Ovary (tissue), 3 donors: Measurements from ENCODE around the gene CARD8.
"Not testable (repeated sequence)": the region's sequence is repeated elsewhere in the genome, so short reads cannot be mapped to it uniquely, and the experiment has no call there.

Experiments used
- EP300 ChIP-seq: sonication (generic); formaldehyde crosslinking; IDR thresholded peaks from one replicate; pipeline ENCODE4 v1.6.1; 2017; ENCODE audit warnings: antibody characterized with exemption
- TF ChIP-seq, protein P1 (sequence below), 3 donors: fragments of 450-650 bp in 2 of 3; fragments of 200-600 bp in 1 of 3; IDR thresholded peaks; one replicate each; pipeline versions ENCODE4 v1.5.1 to v1.8.0; 2016 to 2022; ENCODE audit warnings: antibody characterized with exemption in 3 of 3, mild to moderate bottlenecking in 1 of 3
- donor health status: DM: no; HTN: no; CAD: no.

DNA sequence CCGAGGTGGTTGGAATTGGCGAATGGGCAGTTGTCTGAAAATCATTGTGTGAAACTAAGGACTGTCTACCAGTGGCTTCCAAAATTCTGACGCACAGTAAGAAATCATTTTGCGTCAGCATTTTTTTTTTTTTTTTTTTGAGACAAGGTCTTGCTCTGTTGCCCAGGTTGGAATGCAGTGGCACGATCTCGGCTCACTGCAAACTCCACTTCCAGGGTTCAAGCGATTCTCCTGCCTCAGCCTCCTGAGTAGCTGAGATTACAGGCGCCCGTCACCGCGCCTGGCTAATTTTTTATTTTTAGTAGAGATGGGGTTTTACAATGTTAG lies 35.7 kb upstream of the CARD8 start:
- TF ChIP-seq, protein P1, sequence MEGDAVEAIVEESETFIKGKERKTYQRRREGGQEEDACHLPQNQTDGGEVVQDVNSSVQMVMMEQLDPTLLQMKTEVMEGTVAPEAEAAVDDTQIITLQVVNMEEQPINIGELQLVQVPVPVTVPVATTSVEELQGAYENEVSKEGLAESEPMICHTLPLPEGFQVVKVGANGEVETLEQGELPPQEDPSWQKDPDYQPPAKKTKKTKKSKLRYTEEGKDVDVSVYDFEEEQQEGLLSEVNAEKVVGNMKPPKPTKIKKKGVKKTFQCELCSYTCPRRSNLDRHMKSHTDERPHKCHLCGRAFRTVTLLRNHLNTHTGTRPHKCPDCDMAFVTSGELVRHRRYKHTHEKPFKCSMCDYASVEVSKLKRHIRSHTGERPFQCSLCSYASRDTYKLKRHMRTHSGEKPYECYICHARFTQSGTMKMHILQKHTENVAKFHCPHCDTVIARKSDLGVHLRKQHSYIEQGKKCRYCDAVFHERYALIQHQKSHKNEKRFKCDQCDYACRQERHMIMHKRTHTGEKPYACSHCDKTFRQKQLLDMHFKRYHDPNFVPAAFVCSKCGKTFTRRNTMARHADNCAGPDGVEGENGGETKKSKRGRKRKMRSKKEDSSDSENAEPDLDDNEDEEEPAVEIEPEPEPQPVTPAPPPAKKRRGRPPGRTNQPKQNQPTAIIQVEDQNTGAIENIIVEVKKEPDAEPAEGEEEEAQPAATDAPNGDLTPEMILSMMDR (IDR thresholded peaks at IDR 0.05), result not testable (repeated sequence)
- TF ChIP-seq EP300, result not testable (repeated sequence)
